Adrenal gland (tissue), 5 donors: ENCODE data around the gene PAXX.

Source experiments
- CTCF ChIP-seq, 6 experiments: fragments of 450-650 bp in 4 of 6; fragments of 200-600 bp in 2 of 6; sonication (generic) in 1 of 6; IDR thresholded peaks; 1 replicate in 5 of 6; 2 replicates in 1 of 6; pipeline versions ENCODE4 v1.5.1 to v1.8.0; 2016 to 2021; ENCODE audit warnings: antibody characterized with exemption in 6 of 6, mild to moderate bottlenecking in 2 of 6, moderate library complexity in 1 of 6
- POLR2A ChIP-seq, 2 donors: fragments of 450-650 bp; IDR thresholded peaks; one replicate each; pipeline ENCODE4 v1.6.1; 2017; ENCODE audit warnings: antibody characterized with exemption in 2 of 2, mild to moderate bottlenecking in 2 of 2, moderate library complexity in 1 of 2
- donor health status: DM: no; HTN: no; CAD: no.

GRCh38 chr9:136996361-136997292 is 4.4 kb downstream of the PAXX start, which contains the start of gene CLIC3:
- no peak for TF ChIP-seq CTCF (IDR thresholded peaks at IDR 0.05)
- no peak for TF ChIP-seq POLR2A (IDR thresholded peaks at IDR 0.05)
